Mesendoderm (in vitro differentiated cells): Measurements from ENCODE around the gene OR2H1.

ENCODE experiments used
- DNase-seq: peaks from one replicate; pipeline ENCODE4 v3.0.0; 2013
- H2AK5ac ChIP-seq: 2 replicates; pipeline ENCODE4 v1.6.1; 2013; ENCODE audit warnings: low read length, inconsistent platforms
- H2BK120ac ChIP-seq: 2 replicates; pipeline ENCODE4 v1.6.1; 2013; ENCODE audit warnings: low read depth, mild to moderate bottlenecking, low read length, moderate library complexity, mixed read lengths
- H2BK15ac ChIP-seq: replicated peaks from 2 replicates; pipeline ENCODE4 v1.6.1; 2013; ENCODE audit warnings: low read depth, mild to moderate bottlenecking, moderate library complexity
- H2BK5ac ChIP-seq: 2 replicates; pipeline ENCODE4 v1.6.1; 2013; ENCODE audit warnings: low read length, inconsistent platforms
- H3K18ac ChIP-seq: 2 replicates; pipeline ENCODE4 v1.6.1; 2013; ENCODE audit warnings: mild to moderate bottlenecking, low read length, mixed read lengths
- H3K23ac ChIP-seq: one replicate; pipeline ENCODE4 v1.6.1; 2013; ENCODE audit warnings: low read length
- H3K27ac ChIP-seq: 2 replicates; pipeline ENCODE4 v1.5.1; 2013; ENCODE audit warnings: low read depth, mild to moderate bottlenecking, inconsistent platforms, low read length, moderate library complexity
- H3K27me3 ChIP-seq: 2 replicates; pipeline ENCODE4 v1.6.1; 2013; ENCODE audit warnings: low read length, control low read depth, mild to moderate bottlenecking, inconsistent platforms; ENCODE audit not compliant: insufficient read depth, poor library complexity
- H3K36me3 ChIP-seq: 2 replicates; pipeline ENCODE4 v1.6.1; 2013; ENCODE audit warnings: low read length, inconsistent platforms; ENCODE audit not compliant: control insufficient read depth, insufficient read depth
- H3K4ac ChIP-seq: one replicate; pipeline ENCODE4 v1.6.1; 2013; ENCODE audit warnings: low read depth, mild to moderate bottlenecking, low read length, moderate library complexity
- H3K4me1 ChIP-seq: 2 replicates; pipeline ENCODE4 v1.6.1; 2013; ENCODE audit warnings: low read depth, low read length, inconsistent platforms; ENCODE audit not compliant: control insufficient read depth
- H3K4me2 ChIP-seq: 2 replicates; pipeline ENCODE4 v1.6.1; 2013; ENCODE audit warnings: low read length
- H3K4me3 ChIP-seq: 2 replicates; pipeline ENCODE4 v1.5.1; 2013; ENCODE audit warnings: mild to moderate bottlenecking, low read length
- H3K56ac ChIP-seq: one replicate; pipeline ENCODE4 v1.6.1; 2013; ENCODE audit warnings: low read length
- H3K79me1 ChIP-seq: 2 replicates; pipeline ENCODE4 v1.6.1; 2013; ENCODE audit warnings: low read length, inconsistent platforms
- H3K79me2 ChIP-seq: 2 replicates; pipeline ENCODE4 v1.6.1; 2013; ENCODE audit warnings: mild to moderate bottlenecking, low read length; ENCODE audit not compliant: control insufficient read depth, insufficient read depth
- H3K9ac ChIP-seq: 2 replicates; pipeline ENCODE4 v1.6.1; 2013; ENCODE audit warnings: low read length, inconsistent platforms
- H4K5ac ChIP-seq: one replicate; pipeline ENCODE4 v1.6.1; 2013; ENCODE audit warnings: low read length
- H4K8ac ChIP-seq: one replicate; pipeline ENCODE4 v1.6.1; 2013; ENCODE audit warnings: low read depth, mild to moderate bottlenecking, control low read depth, low read length, moderate library complexity
- WGBS: extraction: QIAGEN DNeasy Blood & Tissue Kit; methylation state at CpG from one replicate; pipeline ENCODE4 v1.1.7; 2013; ENCODE audit warnings: low lambda C conversion rate, missing lambda C conversion rate; ENCODE audit not compliant: insufficient coverage; ENCODE audit errors: extremely low coverage; 5-methylcytosine and 5-hydroxymethylcytosine counted together

OR2H1 gene

GRCh38 chr6:29504961-29505360 is 48.0 kb downstream of the OR2H1 start:
- no peak overlapping the region for H4K5ac ChIP-seq
- H3K36me3 ChIP-seq: no peaks in the 10 kb centered on the region
- H3K18ac ChIP-seq: no peak overlapping the region
- H3K27me3 ChIP-seq: no peaks in the 10 kb centered on the region
- H3K79me2 ChIP-seq: no peaks in the 10 kb centered on the region
- no peak overlapping the region for H2BK15ac ChIP-seq
- H4K8ac ChIP-seq: no peak overlapping the region
- no peak overlapping the region for H3K4me3 ChIP-seq
- no peak for DNase-seq
- no peaks in the 10 kb centered on the region for H3K79me1 ChIP-seq
- no peak overlapping the region for H3K23ac ChIP-seq
- H3K27ac ChIP-seq: no peak overlapping the region
- H2AK5ac ChIP-seq: no peak overlapping the region
- no peak overlapping the region for H3K4ac ChIP-seq
- no peak overlapping the region for H3K9ac ChIP-seq
- H3K56ac ChIP-seq: no peak overlapping the region
- H3K4me1 ChIP-seq: no peaks in the 10 kb centered on the region
- no peak overlapping the region for H2BK5ac ChIP-seq
- no peak overlapping the region for H2BK120ac ChIP-seq
- WGBS: no CpG with 5 or more reads among the region's 2 CpGs
- H3K4me2 ChIP-seq: no peak overlapping the region

DNA sequence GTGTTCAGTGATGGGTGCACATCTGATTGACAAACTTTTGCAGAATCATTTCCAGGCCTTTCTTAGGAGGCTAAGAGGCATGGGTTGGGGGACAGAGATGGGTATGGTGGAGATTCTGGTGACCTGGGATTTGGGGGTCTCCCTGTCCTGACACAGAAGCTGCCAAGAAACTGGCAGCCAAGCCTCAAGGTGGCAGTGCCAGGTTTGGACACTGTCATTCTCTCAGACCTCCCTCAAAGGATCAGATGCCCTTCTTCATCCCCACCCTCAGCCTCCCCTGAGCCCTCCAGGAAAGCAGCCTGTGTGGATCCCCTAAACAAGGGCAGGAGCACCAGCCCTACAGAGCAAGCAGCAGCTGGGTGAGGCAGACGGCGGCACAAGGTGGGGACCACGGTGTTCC is 48.9 kb downstream of the OR2H1 start:
- Histone ChIP-seq H2BK15ac (no peak overlapping the region), H2BK120ac (no peak overlapping the region), H3K4me3 (no peak overlapping the region), H2BK5ac (no peak overlapping the region), H3K4ac (no peak overlapping the region), H2AK5ac (no peak overlapping the region), H3K9ac (no peak overlapping the region), H3K4me1 (no peaks in the 10 kb centered on the region), H4K5ac (no peak overlapping the region), H4K8ac (no peak overlapping the region), H3K79me2 (no peaks in the 10 kb centered on the region), H3K36me3 (no peaks in the 10 kb centered on the region), H3K23ac (no peak overlapping the region), H3K27ac (no peak overlapping the region), H3K27me3 (no peaks in the 10 kb centered on the region), H3K18ac (no peak overlapping the region), H3K4me2 (no peak overlapping the region), H3K79me1 (no peaks in the 10 kb centered on the region), H3K56ac (no peak overlapping the region)
- DNase-seq: no peak
- no CpG with 5 or more reads among the region's 3 CpGs for WGBS

DNA sequence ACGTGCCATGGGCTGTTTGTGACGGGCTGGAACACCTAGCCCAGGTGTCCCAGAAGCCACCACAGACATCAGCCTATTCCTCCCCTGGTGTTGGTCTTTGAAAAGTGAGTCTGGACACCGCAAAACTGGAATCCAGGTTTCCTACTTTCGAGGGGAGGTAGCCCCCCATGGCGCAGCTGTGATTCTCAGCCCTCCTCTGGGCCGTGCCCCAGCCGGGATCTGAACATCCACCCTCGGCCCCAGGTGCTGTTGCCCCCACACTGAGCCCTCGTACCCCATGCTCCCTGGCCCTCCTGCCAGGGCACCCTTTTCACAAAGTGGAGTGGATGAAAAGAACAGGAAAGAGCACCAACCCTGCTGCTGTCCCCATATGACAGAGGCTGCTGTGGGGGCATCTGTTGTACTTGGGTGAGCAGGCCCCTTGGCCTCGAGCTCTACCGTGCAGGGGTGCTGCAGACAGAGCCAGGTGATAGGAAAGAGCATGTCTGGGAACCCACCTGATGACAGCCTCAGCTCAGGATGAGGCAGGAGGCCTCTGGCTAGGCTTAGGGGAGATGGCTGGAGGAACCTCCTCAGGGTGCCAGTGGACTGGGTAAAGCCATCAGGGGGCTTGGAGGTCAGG is 49.6 kb downstream of the OR2H1 start:
- no CpG with 5 or more reads among the region's 11 CpGs for WGBS
- no peak overlapping the region for H3K9ac ChIP-seq
- no peak overlapping the region for H4K8ac ChIP-seq

GRCh38 chr6:29507319-29507718 is 50.4 kb downstream of the OR2H1 start:
- H3K36me3 ChIP-seq: no peaks in the 10 kb centered on the region
- no peak overlapping the region for H2BK5ac ChIP-seq
- no peak overlapping the region for H3K4me3 ChIP-seq
- H3K4ac ChIP-seq: no peak overlapping the region
- H3K79me1 ChIP-seq: no peaks in the 10 kb centered on the region
- no CpG with 5 or more reads among the region's 5 CpGs for WGBS
- H2AK5ac ChIP-seq: no peak overlapping the region
- no peak overlapping the region for H3K4me2 ChIP-seq
- H2BK15ac ChIP-seq: no peak overlapping the region
- no peaks in the 10 kb centered on the region for H3K4me1 ChIP-seq
- H4K5ac ChIP-seq: no peak overlapping the region
- H3K9ac ChIP-seq: no peak overlapping the region
- H3K27ac ChIP-seq: no peak overlapping the region
- no peak overlapping the region for H3K56ac ChIP-seq
- H3K18ac ChIP-seq: no peak overlapping the region
- no peaks in the 10 kb centered on the region for H3K79me2 ChIP-seq
- H2BK120ac ChIP-seq: no peak overlapping the region
- no peak for DNase-seq
- H3K27me3 ChIP-seq: no peaks in the 10 kb centered on the region
- no peak overlapping the region for H4K8ac ChIP-seq
- no peak overlapping the region for H3K23ac ChIP-seq

More for the DNA sequence above, 49.6 kb downstream of the OR2H1 start:
- H3K4me1 ChIP-seq: no peaks in the 10 kb centered on the region
- H3K36me3 ChIP-seq: no peaks in the 10 kb centered on the region
- H2BK5ac ChIP-seq: no peak overlapping the region
- no peak overlapping the region for H2AK5ac ChIP-seq
- no peak overlapping the region for H3K4me3 ChIP-seq
- H3K27me3 ChIP-seq: no peaks in the 10 kb centered on the region
- no peak overlapping the region for H3K4me2 ChIP-seq
- no peaks in the 10 kb centered on the region for H3K79me1 ChIP-seq
- H3K4ac ChIP-seq: no peak overlapping the region
- H3K27ac ChIP-seq: no peak overlapping the region
- H4K5ac ChIP-seq: no peak overlapping the region
- no peak overlapping the region for H3K18ac ChIP-seq
- no peaks in the 10 kb centered on the region for H3K79me2 ChIP-seq
- no peak overlapping the region for H3K23ac ChIP-seq
- no peak overlapping the region for H3K56ac ChIP-seq
- DNase-seq: no peak
- H2BK15ac ChIP-seq: no peak overlapping the region
- H2BK120ac ChIP-seq: no peak overlapping the region

DNA sequence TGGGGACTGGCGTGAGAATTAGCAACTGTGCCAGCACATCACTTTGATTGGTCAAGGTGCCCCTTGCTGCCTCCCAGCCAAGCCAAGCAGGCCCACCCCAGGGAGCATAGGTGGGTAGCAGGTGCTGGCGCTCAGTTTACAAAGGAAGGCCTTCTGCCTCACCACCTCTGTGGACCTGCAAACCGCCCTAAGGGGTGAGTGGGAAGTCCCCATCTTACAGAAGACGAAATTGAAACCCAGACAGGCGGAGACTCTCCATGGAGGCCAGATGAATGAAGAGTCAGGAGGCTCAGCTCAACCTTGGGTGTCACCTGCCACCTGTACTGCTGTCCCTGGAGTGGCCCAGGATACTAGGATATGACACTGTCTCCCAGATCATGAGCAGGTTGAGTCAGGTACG is 52.3 kb downstream of the OR2H1 start:
- H3K4me2 ChIP-seq: no peak overlapping the region

GRCh38 chr6:29509711-29510110 is 52.8 kb downstream of the OR2H1 start:
- no peak overlapping the region for H2AK5ac ChIP-seq
- H3K18ac ChIP-seq: no peak overlapping the region
- H3K79me2 ChIP-seq: no peaks in the 10 kb centered on the region
- no peak overlapping the region for H3K23ac ChIP-seq
- no CpG with 5 or more reads among the region's 9 CpGs for WGBS
- H4K5ac ChIP-seq: no peak overlapping the region
- no peak overlapping the region for H3K56ac ChIP-seq
- H3K4me2 ChIP-seq: no peak overlapping the region
- H3K79me1 ChIP-seq: no peaks in the 10 kb centered on the region
- no peak overlapping the region for H2BK15ac ChIP-seq
- H3K9ac ChIP-seq: no peak overlapping the region
- no peak overlapping the region for H3K4me3 ChIP-seq
- H2BK5ac ChIP-seq: no peak overlapping the region
- H3K4ac ChIP-seq: no peak overlapping the region
- no peaks in the 10 kb centered on the region for H3K27me3 ChIP-seq
- no peaks in the 10 kb centered on the region for H3K4me1 ChIP-seq
- H4K8ac ChIP-seq: no peak overlapping the region
- no peak overlapping the region for H2BK120ac ChIP-seq
- no peak overlapping the region for H3K27ac ChIP-seq
- no peaks in the 10 kb centered on the region for H3K36me3 ChIP-seq
- no peak for DNase-seq

More for the DNA sequence above, 52.3 kb downstream of the OR2H1 start:
- H3K27me3 ChIP-seq: no peaks in the 10 kb centered on the region
- no peak overlapping the region for H3K18ac ChIP-seq
- H4K5ac ChIP-seq: no peak overlapping the region
- no peak overlapping the region for H2BK120ac ChIP-seq
- no peak for DNase-seq
- no peak overlapping the region for H4K8ac ChIP-seq
- H3K56ac ChIP-seq: no peak overlapping the region
- no peak overlapping the region for H3K27ac ChIP-seq
- no peak overlapping the region for H2BK15ac ChIP-seq
- H3K36me3 ChIP-seq: no peaks in the 10 kb centered on the region
- no CpG with 5 or more reads among the region's 6 CpGs for WGBS
- H2BK5ac ChIP-seq: no peak overlapping the region
- H3K79me2 ChIP-seq: no peaks in the 10 kb centered on the region
- H3K4me1 ChIP-seq: no peaks in the 10 kb centered on the region
- no peak overlapping the region for H3K9ac ChIP-seq
- H3K79me1 ChIP-seq: no peaks in the 10 kb centered on the region
- no peak overlapping the region for H2AK5ac ChIP-seq
- no peak overlapping the region for H3K4ac ChIP-seq
- H3K23ac ChIP-seq: no peak overlapping the region
- H3K4me3 ChIP-seq: no peak overlapping the region
